Esophagus squamous epithelium (tissue), 5 donors: ENCODE results near the gene RSBN1. TPM values are rescaled to one million over a fixed set of nuclear protein-coding genes. Genes with fewer than 3 reads are reported as not detected.

Experiments
- DNase-seq: peaks from one replicate; lab custom pipeline; 2025; lab: John Stamatoyannopoulos, UW
- H3K27ac ChIP-seq, 4 donors: fragments of 200-600 bp; sonication (generic); one replicate each; pipeline ENCODE4 v1.5.1; 2016 to 2019; ENCODE audit warnings: mild to moderate bottlenecking in 1 of 4
- H3K27me3 ChIP-seq, 4 donors: fragments of 200-600 bp; sonication (generic); 1 replicate in 3 of 4; 2 replicates in 1 of 4; pipeline versions ENCODE4 v1.5.1 to v1.6.0; 2017 to 2021; ENCODE audit warnings: antibody characterized with exemption in 1 of 4
- H3K36me3 ChIP-seq, 3 donors: fragments of 200-600 bp; sonication (generic); one replicate each; pipeline ENCODE4 v1.5.1; 2016 to 2019
- H3K4me1 ChIP-seq, 3 donors: fragments of 200-600 bp; sonication (generic); one replicate each; pipeline ENCODE4 v1.5.1; 2017 to 2019
- H3K4me3 ChIP-seq, 4 donors: fragments of 200-600 bp; sonication (generic); 1 replicate in 3 of 4; 2 replicates in 1 of 4; pipeline ENCODE4 v1.5.1; 2016 to 2019; ENCODE audit warnings: mild to moderate bottlenecking in 2 of 4, moderate library complexity in 1 of 4
- H3K9me3 ChIP-seq, 3 donors: fragments of 200-600 bp; sonication (generic); one replicate each; pipeline ENCODE4 v1.5.1; 2016 to 2019
- POLR2A ChIP-seq, 4 donors: fragments of 450-650 bp; IDR thresholded peaks; one replicate each; pipeline ENCODE4 v1.6.1; 2017; ENCODE audit warnings: antibody characterized with exemption in 4 of 4, mild to moderate bottlenecking in 4 of 4, moderate library complexity in 3 of 4
- WGBS, 2 donors: methylation state at CpG; one replicate each; pipeline ENCODE4 v1.1.5; 2018; 5-methylcytosine and 5-hydroxymethylcytosine counted together
- intact Hi-C: fragments of 100-400 bp; cut with DNase I; formaldehyde crosslinking; loops from one replicate; pipeline ENCODE4 v1.15.0; 2022
- total RNA-seq, 4 donors: library from RNA; depleted of rRNA; stranded (reverse); fragments of >200 nt; gene quantifications; one replicate each; pipeline ENCODE4 v1.1.0, GENCODE V29; 2016
- TF ChIP-seq, protein P1 (sequence below), 6 experiments: fragments of 450-650 bp in 4 of 6; fragments of 200-600 bp in 2 of 6; sonication (generic) in 2 of 6; IDR thresholded peaks; one replicate each; pipeline ENCODE4 v1.5.1; 2016 to 2019; ENCODE audit warnings: antibody characterized with exemption in 6 of 6, mild to moderate bottlenecking in 4 of 6, moderate library complexity in 4 of 6
- donor health status: DM: yes; HTN: yes; CAD: no.

RSBN1 gene
- total RNA-seq, 4 donors from 2014 or later = 8.0 to 18.7 (median 10.6) TPM

DNA sequence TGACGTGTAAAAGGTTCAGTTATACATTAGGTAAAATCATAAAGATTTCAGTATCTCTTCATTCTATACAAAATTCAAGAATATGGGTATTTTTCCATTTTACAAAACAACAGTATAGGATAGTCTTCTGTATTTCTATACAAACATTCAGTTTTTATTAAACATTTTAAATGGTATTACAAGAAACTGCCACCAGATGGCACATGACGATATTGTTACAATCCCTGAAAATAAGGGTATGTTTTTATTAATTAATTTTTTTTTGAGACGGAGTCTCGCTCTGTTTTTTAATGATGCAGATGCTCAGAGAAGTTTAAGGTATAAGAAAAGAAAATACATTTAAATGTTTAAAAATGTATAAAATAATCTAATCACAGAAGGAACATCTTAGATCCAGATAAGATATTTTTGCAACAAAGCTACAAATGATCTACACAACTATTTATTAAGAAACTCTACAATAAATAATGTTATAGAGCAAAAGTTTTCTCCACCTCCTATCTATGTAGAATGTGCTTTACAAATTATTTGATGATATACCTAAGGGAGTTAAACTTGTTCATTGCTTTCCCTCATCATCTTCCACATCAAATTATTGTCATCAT lies 23.5 kb upstream of the RSBN1 start:
- intact Hi-C loops = loop anchor here (5.0 kb wide), 1 partner anchor 72 kb away; the partner anchor contains the start of gene DCLRE1B

DNA sequence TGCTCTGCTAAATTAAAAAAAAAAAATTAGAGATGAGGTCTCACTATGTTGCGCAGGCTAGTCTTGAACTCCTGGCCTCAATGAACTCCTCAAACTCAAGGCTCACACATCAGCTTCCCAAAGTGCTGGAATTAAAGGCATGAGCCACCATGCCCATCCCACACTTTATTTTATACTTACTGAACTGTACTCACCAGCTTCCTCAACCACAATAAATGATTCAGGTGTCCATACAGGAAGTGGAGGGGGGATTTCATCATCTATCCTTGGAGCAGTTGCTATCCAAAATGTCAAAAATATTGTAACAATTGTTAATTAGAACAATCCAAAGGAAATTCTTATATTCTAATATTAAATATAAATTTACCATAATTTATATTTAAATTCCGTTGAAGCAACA lies 22.4 kb upstream of the RSBN1 start:
- no peaks in the 10 kb centered on the region for H3K9me3 ChIP-seq
- no peaks in the 10 kb centered on the region for H3K36me3 ChIP-seq
- intact Hi-C loops = loop anchor here (5.0 kb wide), 1 partner anchor 73 kb away; the partner anchor contains the start of gene DCLRE1B
- H3K4me3 ChIP-seq = no peak overlapping the region
- DNase-seq = no peak
- 92 to 95% methylated on average over 2 of the region's 2 CpGs for WGBS, 2 donors
- H3K27ac ChIP-seq = no peak overlapping the region
- H3K27me3 ChIP-seq = no peaks in the 10 kb centered on the region
- TF ChIP-seq POLR2A (IDR thresholded peaks at IDR 0.05) = no peak
- TF ChIP-seq, protein P1, sequence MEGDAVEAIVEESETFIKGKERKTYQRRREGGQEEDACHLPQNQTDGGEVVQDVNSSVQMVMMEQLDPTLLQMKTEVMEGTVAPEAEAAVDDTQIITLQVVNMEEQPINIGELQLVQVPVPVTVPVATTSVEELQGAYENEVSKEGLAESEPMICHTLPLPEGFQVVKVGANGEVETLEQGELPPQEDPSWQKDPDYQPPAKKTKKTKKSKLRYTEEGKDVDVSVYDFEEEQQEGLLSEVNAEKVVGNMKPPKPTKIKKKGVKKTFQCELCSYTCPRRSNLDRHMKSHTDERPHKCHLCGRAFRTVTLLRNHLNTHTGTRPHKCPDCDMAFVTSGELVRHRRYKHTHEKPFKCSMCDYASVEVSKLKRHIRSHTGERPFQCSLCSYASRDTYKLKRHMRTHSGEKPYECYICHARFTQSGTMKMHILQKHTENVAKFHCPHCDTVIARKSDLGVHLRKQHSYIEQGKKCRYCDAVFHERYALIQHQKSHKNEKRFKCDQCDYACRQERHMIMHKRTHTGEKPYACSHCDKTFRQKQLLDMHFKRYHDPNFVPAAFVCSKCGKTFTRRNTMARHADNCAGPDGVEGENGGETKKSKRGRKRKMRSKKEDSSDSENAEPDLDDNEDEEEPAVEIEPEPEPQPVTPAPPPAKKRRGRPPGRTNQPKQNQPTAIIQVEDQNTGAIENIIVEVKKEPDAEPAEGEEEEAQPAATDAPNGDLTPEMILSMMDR (IDR thresholded peaks at IDR 0.05) = no peak
- H3K4me1 ChIP-seq = no peaks in the 10 kb centered on the region

More for the DNA sequence above, 23.5 kb upstream of the RSBN1 start:
- DNase-seq = no peak
- H3K27me3 ChIP-seq = no peaks in the 10 kb centered on the region
- H3K27ac ChIP-seq = no peak overlapping the region
- no peaks in the 10 kb centered on the region for H3K9me3 ChIP-seq
- H3K4me1 ChIP-seq = no peaks in the 10 kb centered on the region
- H3K4me3 ChIP-seq = no peak overlapping the region
- H3K36me3 ChIP-seq = no peaks in the 10 kb centered on the region
- TF ChIP-seq POLR2A (IDR thresholded peaks at IDR 0.05) = no peak
- TF ChIP-seq, protein P1 (IDR thresholded peaks at IDR 0.05) = peak; percentile 35 to 70 (median 58)
- WGBS, 2 donors = 12 to 13% methylated on average over 4 of the region's 4 CpGs

DNA sequence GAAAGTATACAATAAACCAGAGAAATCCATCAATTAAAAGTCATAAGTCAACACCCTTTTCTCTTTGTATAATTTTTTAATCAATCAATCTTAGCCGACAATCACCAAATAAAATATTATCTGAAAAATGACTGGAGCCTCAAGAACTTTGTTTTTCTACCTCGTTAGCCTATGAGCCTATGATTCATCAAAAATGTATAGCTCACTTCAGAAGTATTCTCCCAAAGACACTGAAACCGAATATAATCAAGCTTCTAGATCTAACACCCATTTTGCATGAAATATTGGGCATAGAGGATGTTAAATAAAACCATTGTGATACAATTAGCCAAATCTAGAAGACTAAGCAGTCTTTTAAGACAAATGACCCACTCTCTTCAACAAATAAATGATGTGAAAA lies 17.8 kb upstream of the RSBN1 start:
- Histone ChIP-seq H3K36me3 (no peaks in the 10 kb centered on the region), H3K27ac (no peak overlapping the region), H3K27me3 (no peaks in the 10 kb centered on the region), H3K4me1 (no peaks in the 10 kb centered on the region), H3K9me3 (no peaks in the 10 kb centered on the region), H3K4me3 (no peak overlapping the region)
- 57 to 71% methylated on average over 3 of the region's 3 CpGs for WGBS, 2 donors
- intact Hi-C loops = no loop called here
- no peak for TF ChIP-seq POLR2A (IDR thresholded peaks at IDR 0.05)
- TF ChIP-seq, protein P1 (IDR thresholded peaks at IDR 0.05) = no peak
- no peak for DNase-seq

DNA sequence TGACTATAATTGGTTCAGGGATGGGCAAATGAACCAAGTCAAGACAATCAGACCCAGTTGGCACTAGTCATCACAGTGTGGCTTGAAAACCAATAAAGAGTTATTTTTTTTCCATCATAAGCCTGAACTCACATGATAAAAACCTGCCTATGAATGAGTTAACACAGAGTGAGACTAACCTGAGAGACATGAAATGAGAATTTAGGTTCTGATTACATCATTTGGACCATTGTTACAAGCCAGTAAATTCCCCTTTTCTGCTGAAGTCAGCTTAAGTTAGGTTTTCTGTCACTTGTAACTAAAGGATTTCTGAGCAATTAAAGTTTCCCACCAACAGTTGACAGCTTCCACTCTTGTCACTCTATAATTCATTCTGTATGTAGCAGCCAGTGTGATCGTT lies 9.6 kb upstream of the RSBN1 start:
- Histone ChIP-seq H3K27me3 (no peaks in the 10 kb centered on the region), H3K4me1 (no peaks in the 10 kb centered on the region), H3K27ac (no peak overlapping the region), H3K4me3 (no peak overlapping the region), H3K9me3 (no peaks in the 10 kb centered on the region), H3K36me3 (no peaks in the 10 kb centered on the region)
- 58 to 60% methylated on average over 1 of the region's 1 CpG for WGBS, 2 donors
- no peak for DNase-seq
- no peak for TF ChIP-seq POLR2A (IDR thresholded peaks at IDR 0.05)
- TF ChIP-seq, protein P1 (IDR thresholded peaks at IDR 0.05) = no peak
- intact Hi-C loops = no loop called here

DNA sequence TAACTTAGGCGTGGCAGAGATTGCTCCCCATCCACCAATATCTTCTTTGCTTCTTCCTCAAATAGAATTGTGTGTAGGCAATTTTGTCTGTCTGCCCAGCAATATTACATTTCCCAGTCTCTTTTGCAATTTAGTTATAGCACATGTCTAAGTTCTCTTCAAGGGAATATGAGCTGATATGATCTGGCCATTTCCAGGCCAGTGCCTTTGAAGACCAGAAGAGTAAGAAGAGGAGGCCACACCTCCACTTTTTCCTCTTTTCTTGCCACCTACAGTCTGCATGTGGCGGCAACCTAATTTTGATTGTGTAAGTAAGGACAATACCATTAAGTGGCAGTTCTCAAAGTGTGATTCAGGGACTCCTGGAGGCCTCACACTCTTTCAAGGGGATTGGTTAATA lies 6.3 kb upstream of the RSBN1 start:
- Histone ChIP-seq H3K9me3 (no peaks in the 10 kb centered on the region), H3K27me3 (no peaks in the 10 kb centered on the region), H3K36me3 (no peaks in the 10 kb centered on the region), H3K4me3 (no peak overlapping the region), H3K4me1 (no peaks in the 10 kb centered on the region), H3K27ac (no peak overlapping the region)
- 75 to 90% methylated on average over 2 of the region's 2 CpGs for WGBS, 2 donors
- no peak for DNase-seq
- TF ChIP-seq POLR2A (IDR thresholded peaks at IDR 0.05) = no peak
- intact Hi-C loops = no loop called here
